Islet precursor cell (in vitro differentiated cells): Measurements from ENCODE around the gene RAD51B.
"Not testable (repeated sequence)": the region's sequence is repeated elsewhere in the genome, so short reads cannot be mapped to it uniquely, and the experiment has no call there.

ENCODE experiments used
- DNase-seq: peaks from one replicate; pipeline ENCODE4 v3.0.0-alpha.2; 2018

The RAD51B gene

DNA sequence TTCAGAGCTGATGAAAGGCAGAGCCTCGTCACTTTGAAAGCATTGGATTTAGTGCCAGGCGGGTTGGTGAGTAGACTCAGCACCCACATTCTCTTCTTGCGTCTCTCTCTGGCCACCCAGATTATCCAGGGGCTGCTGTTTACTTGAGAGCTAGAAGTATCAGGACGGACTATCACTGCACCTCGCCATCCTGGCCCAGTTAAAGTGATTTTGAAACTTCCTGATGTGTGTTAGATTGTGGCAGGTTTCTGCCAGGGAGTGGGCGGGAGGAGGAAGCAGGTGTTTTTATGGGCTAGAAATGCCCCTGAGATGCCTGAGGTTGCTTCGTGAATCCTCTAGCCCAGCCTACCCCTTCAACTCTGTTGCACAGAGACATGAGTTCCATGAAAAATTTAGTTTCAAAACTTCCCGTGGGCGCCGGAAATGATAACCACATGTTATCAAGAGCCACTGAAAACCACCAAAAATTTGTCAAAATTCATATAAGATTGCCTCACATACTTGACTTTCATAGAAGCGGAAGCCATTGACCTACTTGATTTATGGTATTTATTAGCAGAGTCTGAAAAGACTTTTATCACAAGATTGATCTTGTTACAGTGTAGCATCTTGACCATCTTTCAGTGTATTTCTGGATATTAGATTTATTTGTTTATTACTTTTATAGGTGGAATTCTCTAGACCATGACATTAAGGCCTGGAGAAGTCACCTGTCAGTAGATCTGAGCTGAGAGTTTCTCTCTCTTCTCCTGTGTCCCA is 466.0 kb downstream of the RAD51B start:
- no peak for DNase-seq

DNA sequence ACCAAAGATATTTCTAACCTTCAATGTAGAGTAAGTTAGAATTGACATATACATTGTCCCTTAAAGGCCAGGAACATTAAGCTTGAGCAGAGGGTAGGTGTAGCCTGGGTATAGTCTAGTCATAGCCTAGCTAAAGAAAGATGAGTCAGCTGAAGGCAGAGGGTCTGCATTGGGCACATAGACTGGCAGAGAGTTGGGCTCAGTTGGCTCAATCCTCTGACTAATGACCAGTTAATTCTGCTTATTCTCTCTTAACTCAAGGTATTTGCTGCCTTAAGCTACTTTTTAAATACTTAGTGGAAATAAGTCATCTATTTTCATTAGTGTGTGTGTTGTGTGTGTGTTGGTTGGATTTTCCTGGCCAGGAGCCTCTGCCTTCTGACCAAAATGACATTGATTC is 467.1 kb downstream of the RAD51B start:
- DNase-seq = no peak

DNA sequence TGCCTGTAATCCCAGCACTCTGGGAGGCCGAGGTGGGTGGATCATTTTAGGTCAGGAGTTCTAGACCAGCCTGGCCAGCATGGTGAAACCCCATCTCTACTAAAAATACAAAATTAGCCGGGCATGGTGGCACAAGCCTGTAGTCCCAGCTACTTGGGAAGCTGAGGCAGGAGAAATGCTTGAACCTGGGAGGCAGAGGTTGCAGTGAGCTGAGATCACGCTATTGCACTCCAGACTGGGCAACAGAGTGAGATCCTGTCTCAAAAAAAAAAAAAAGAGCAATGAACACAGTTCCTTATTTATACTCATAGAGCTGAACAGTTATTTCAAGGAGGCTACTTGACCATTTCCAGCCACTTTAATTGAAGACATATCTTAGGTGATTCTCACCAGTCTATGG is 469.9 kb downstream of the RAD51B start:
- not testable (repeated sequence) for DNase-seq

DNA sequence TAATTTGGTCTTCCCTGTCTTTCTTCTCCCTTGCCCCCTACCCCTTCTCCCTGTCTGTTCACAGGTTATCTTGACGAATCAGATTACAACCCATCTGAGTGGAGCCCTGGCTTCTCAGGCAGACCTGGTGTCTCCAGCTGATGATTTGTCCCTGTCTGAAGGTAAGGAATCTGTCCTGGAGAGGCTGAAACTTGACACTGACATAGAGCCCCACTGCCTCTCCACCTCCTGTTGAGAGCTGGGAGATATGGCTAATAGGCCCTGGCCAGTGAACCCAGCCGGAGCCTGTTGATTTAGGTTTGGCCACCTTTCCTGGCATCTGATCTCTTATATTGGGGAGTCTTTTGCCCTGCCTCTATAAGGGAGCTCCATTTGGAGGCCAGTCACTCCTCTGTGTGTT is 472.2 kb downstream of the RAD51B start:
- DNase-seq = peak; percentile 93

GRCh38 chr14:68292441-68293215 is 473.0 kb downstream of the RAD51B start:
- no peak for DNase-seq

GRCh38 chr14:68293404-68293803 is 473.8 kb downstream of the RAD51B start:
- no peak for DNase-seq

GRCh38 chr14:68295316-68295816 is 475.8 kb downstream of the RAD51B start:
- peak; percentile 90 for DNase-seq

- no peak for DNase-seq
Measured at GRCh38 chr14:68297039-68297438, 477.5 kb downstream of the RAD51B start.

DNA sequence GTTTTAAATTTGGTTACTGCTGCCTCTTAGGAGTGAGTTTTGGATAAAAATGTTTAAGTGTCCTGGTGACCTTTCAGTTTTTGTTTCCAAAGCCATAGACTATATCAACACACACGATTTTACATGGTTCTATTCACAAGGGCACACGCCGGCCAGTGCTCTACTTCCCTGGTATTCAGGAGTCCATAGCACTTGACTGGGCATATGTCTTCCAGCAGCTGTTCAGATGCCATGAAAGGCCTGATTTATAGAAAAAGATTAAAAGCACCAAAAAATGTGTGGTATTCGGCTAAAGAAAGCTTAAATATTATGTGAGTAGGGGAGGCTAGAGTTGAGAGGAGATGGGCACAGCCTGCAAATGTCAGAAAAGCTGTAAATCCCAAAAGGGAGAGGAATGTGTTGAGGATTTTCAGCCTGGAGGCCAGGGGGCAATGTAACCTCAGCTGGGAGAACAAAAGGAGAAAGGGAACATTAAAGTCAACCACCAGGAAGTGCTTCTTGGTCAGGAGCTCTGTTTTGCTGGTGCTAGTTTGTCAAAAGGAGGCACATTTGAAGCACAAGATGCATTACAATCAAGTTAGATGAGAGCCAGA is 478.4 kb downstream of the RAD51B start:
- DNase-seq = peak; percentile 61

DNA sequence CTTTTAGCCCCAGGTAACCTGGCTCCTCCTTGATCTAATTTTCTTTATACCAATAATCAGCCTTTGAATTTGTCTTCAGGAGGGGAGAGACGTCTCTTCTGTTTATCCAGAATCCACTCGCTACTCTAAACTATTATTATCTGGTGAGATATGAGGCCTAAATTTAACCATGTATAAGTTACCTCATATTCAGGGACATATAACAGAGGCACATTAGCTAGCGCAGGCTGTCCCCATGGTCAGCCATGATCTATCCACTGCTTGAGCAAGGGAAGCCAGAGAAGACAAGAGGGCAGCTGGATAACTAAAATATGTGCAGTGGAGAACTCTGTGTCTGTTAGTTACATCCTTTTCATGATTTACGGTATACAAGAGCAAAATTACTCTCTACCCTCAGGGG is 481.0 kb downstream of the RAD51B start:
- no peak for DNase-seq

DNA sequence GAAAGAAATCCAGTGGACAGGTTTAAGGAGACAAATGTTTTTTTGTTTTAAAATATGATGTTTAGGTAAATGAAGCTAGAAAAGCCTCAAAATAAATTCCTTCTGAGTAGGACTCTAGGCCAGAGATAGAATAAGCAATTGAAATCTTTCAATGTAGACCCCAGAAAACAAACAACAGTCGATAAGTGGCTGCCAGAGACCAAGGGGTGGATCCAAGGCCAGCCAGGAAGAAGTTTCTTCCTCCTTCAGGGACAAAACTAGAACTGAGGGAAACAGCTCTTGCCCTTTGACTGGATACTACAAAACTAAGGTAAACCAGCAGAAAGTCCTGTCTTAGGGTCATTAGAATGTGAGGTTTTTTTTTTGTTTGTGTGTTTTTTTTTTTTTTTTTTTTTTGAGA is 481.6 kb downstream of the RAD51B start:
- DNase-seq = no peak

DNA sequence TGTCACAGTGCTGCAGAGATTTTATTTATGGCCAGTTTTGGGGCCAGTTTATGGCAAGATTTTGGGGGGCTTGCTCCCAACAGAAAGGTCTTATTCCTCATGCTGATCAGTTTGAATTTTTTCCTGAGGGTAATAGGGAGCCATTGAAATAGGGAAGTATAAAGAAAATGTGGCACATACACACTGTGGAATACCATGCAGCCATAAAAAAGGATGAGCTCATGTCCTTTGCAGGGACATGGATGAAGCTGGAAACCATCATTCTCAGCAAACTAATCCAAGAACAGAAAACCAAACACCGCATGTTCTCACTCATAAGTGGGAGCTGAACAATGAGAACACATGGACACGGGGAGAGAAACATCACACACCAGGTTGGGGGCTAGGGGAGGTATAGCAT is 483.4 kb downstream of the RAD51B start:
- DNase-seq = not testable (repeated sequence)

GRCh38 chr14:68305738-68306137 is 486.2 kb downstream of the RAD51B start:
- DNase-seq = no peak

GRCh38 chr14:68306265-68306933 is 486.8 kb downstream of the RAD51B start:
- DNase-seq = no peak

- peak; percentile 79 for DNase-seq
Measured at GRCh38 chr14:68306934-68307789, 487.6 kb downstream of the RAD51B start.

GRCh38 chr14:68307790-68308168 is 488.2 kb downstream of the RAD51B start:
- DNase-seq = no peak

- DNase-seq = no peak
Measured at GRCh38 chr14:68308726-68309520, 489.3 kb downstream of the RAD51B start.

DNA sequence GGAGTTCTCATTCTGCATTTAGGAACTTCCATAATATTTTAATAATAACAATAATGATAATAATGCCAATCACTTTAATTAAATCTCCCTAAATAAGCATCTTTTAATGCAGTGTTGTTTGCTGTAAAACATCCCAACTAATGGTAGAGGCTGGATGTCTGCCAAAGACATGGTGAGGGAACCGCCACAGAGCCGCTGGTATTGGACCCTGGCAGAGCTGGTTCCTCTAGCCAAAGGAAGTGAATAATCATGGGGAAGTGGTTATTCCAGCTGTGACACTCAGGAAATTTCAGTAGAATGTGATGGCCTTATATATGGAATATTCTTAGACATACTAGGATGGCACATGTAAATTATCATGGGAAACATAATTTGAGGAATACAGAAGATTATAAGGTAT is 490.0 kb downstream of the RAD51B start:
- DNase-seq = no peak

- DNase-seq = no peak
Measured at GRCh38 chr14:68312300-68312699, 492.7 kb downstream of the RAD51B start.

GRCh38 chr14:68312884-68313610 is 493.5 kb downstream of the RAD51B start:
- no peak for DNase-seq

DNA sequence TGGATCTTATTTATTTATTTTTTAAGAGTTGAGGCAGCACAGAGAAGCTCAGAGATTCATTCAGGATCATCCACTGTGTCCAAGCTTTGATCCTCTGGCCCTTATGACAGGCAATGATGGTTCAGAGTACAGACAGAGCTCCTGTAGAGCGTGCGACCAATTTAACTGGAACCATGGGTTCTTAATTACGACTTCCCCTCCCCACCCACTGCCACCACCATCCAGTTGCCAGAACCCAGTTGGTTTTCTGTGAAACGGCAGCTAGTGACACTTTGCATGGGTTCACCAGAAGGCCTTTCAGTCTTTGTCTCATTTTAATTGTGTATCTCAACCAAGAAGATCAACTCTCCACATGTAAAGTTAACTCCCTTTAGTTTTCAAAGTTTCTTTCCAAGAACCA is 495.1 kb downstream of the RAD51B start:
- DNase-seq = no peak
